HG03066 (cell line): Measurements from ENCODE around the gene SCO2.

Source experiments
- ATAC-seq: cut with Tn5 transposase; IDR thresholded peaks from one replicate; pipeline ENCODE4 v1.9.1; 2021; ENCODE audit warnings: low read depth; ENCODE audit not compliant: unreplicated experiment

Gene SCO2

DNA sequence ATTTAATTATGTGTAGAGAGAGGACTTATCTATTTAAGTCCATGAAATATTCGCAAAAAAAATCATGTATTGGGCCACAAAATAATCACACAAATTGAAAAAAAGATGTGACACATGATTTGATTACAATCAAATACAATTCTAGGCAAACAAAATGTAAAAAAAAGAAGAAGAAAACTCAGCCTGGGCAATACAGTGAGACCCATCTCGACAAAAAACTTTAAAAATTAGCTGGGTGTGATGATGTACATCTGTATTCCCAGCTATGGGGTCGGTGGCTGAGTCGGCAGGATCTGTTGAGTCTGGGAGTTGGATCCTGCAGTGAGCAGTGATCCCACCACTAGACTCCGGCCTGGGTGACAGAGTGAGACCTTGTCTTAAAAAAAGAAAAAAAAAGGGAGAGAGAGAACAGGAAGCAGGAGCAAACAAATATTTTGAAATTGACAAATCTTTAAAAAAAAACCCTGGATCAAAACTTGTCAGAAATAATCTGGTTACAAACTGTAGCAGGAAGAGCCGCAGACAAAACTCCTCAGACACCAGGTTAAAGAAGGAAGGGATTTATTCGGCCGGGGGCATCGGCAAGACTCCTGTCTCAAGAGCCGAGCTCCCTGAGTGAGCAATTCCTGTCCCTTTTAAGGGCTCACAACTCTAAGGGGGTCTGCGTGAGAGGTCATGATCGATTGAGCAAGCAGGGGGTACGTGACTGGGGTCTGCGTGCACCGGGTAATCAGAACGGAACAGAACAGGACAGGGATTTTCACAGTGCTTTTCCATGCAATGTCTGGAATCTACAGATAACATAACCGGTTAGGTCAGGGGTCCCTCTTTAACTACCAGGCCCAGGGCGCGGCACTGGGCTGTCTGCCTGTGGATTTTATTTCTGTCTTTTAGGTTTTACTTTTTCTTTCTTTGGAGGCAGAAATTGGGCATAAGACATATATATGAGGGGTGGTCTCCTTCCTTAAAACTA, 7.7 kb upstream of the SCO2 start:
- ATAC-seq: no peak

GRCh38 chr22:50531962-50532674, 6.7 kb upstream of the SCO2 start:
- ATAC-seq: no peak

- ATAC-seq: no peak
Measured at GRCh38 chr22:50531546-50531961, 6.2 kb upstream of the SCO2 start.

DNA sequence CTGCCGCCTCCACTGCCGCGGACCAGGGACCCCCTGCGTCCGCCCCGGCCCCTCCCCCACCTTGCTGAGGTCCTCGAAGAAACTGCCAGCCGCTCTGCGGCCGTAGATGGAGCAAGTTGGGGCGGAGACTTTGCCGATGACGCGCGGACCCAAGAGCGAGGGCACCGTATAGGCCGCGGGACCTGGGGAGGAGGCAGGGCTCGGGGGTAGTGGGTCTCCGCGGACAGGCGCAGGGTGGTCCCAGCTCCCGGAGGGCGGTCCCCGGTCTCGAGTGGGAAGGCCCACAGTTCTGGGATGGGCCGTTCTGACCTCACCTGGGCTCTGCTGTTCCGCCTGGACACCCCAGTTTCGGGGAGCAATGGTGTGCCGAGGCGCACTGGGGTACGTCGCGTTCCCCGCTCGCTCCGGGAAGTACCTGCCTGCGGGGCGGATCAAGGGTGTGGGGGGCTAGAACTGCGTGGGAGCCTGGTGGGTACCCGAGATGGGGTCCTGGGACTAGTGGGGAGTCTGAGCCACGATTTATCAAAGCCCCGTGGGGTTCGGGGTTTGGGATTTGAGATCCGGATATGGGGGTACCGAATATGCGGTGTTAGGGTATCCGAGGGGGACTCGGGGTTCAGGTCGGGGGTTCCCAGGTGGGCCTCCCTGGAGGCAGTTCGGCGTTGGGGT, 5.6 kb upstream of the SCO2 start:
- ATAC-seq: no peak

- ATAC-seq: no peak
Measured at GRCh38 chr22:50530580-50530876, 5.1 kb upstream of the SCO2 start.

- no peak for ATAC-seq
Measured at GRCh38 chr22:50529897-50530579, 4.6 kb upstream of the SCO2 start, which contains the start of gene TYMP. Gene TYMP, minus strand, starts transcription at chr22:50530012. Its CDS starts 303 bp downstream, at chr22:50529709.

DNA sequence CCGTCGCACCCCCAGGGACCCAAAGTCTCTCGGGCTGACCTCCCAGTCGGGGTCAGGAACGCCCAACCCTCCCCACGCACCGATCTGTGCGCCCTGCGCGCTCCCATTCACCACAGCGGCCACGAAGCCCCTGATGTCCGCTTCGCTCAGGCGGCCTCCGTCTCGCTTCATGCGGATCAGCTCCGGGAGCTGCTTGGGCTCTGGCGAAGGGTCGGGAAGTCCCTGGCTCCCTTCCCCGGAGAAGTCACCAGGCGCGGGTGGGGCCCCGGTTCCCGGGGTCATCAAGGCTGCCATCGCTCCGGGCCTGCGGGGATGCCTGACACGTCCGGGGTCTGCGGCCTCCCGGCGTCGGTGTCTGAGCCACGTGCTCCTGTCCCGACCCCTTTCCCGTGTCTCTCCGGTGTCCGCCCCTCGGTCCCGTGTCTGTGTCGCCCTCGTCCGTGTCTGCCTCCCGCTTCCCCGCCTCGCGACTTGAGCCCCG, 4.1 kb upstream of the SCO2 start:
- no peak for ATAC-seq

DNA sequence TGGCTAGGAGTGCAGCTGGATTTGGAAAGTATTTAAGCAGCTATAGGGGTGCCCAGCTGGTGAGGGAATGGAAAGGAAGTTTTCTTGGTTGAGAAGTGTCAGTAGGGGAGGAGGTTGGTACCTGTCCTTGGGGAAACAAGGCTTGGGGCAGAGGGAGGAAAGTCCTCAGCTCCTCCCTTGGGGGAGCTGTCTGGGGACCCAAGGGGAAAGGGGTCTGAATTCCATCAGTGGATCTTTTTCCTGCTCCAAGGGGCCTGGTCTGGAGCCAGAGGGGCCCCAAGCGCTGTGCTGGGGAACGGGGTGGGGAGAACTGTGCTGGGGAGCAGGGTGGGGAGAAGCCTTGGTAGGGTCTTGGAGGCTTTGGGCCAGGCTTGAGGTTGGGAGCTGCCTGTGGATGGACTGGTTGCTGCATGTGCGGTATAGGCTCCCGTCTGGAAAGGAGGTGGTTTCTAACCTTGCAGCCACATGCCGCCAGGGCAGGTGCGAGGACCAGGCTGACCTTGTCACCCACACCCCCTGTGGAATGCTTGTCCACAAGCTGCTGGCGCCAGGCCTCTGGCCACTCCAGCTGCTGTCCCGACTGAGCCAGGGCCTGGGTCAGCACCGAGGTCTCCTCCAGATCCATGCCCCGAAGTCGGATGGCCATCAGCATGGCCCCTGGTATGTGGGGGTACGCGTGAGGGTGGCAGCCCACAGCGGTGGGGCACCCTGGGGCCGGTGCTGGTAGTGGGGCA, 3.5 kb upstream of the SCO2 start:
- ATAC-seq: no peak

GRCh38 chr22:50527921-50528681, 2.7 kb upstream of the SCO2 start:
- ATAC-seq: no peak

DNA sequence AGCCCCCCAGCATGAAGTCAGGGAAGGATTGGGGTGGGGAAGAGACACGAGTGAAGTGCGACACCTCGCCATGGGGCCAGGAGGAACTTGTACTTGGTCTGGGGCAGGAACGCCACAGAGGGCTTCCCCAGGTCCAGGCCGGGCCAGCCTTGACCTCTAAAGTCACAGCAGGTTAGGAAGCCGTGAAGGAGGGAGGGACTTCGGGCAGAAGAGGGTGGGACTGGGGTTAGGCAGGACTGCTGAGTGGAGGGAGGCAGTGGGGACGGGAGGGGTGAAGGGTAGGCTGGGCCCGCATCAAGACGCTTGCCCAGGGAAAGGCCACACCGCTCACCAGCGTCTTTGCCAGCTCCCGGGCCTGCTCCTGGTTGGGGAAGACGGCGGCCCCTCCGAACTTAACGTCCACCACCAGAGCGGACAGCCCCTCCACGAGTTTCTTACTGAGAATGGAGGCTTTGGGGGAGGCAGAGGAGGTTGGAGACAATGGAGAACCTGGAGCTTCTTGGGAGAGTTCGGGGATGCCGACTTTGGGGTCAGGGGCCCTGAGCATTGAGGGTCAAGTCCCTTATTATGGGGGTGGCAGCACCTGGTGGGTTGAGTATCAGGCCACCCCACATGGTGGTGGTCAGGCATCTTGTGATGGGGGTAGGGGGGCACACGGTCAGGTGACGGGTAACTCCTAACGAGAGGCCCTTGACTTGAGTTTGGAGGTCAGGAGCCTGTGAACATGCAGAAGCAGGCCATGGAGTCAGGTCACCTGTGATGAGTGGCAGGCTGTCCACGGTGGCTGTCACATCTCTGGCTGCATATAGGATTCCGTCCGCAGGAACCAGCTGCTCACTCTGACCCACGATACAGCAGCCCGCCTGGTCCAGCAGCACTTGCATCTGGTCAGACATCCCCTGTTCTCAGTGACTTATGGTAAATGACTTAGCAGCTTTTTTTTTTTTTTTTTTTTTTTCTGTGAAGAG, 1.7 kb upstream of the SCO2 start:
- ATAC-seq: no peak

- ATAC-seq: peak; percentile 26
Measured at GRCh38 chr22:50526108-50526833, 873 bp upstream of the SCO2 start.

- ATAC-seq: peak; percentile 4
Measured at GRCh38 chr22:50525858-50526107, 385 bp upstream of the SCO2 start.

- no peak for ATAC-seq
Measured at GRCh38 chr22:50524676-50525103, 708 bp downstream of the SCO2 start.

DNA sequence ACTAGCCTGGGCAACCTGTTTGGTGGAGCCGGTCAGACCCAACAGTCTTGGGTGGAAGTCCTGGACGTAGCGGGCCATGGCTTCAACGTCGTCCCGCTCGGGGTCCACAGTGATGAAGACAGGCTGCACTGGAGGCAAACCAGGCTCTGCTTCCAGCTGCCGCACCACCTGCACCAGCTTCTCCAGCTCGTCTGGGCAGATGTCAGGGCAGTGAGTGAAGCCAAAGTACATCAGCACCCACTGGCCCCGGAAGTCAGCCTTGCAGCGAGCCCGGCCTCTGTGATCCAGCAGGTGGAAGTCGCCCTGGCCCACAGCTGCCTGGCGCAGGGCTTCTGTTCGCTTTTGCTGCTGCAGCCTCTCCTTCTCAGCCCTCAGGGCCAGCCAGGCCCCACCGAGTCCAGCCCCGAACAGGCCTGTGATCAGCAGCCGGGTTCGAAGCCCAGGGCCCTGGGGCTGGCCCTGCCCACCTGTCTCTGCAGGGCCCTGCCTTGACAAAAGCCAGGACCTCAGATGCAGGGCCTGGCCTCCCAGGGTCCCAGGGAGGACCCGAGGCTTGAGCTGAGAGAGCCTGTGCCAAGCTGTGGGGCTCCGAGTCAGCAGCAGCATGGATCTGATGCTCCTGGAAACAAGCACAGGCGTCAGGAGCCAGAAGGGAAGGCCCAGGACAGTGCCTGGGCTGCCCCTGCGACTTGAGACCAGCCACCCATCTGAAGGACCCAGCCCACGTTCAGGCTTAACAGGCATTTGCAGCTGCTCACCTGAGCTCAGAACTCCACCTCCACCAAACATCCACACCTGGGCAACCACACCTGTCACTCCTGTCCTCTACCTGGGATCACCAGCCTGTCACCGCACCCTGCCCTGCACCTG, 1.4 kb downstream of the SCO2 start:
- ATAC-seq: no peak

DNA sequence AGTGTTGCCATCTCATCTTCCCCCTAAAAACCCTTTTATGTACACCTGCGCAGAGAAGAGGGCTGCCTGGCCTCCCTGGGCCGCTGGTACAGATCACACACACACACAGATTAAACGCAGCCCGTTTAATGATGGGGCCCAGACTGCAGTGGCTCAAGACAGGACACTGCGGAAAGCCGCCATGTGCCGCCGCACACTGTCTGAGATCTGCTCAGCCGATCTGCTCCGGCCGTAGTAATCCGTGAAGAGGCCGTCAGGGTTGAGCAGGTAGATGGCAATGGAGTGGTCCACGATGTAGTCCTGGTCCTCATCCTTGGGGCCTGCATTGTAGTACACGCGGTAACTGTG, 2.0 kb downstream of the SCO2 start:
- no peak for ATAC-seq

GRCh38 chr22:50522806-50523438, 2.5 kb downstream of the SCO2 start:
- ATAC-seq: no peak
